ENCODE data around the gene NUP93. TPM values are rescaled to one million over a fixed set of nuclear protein-coding genes. Genes with fewer than 3 reads are reported as not detected.

The NUP93 gene
- total RNA-seq, 1 experiment from 2014 or later = 144 TPM

DNA sequence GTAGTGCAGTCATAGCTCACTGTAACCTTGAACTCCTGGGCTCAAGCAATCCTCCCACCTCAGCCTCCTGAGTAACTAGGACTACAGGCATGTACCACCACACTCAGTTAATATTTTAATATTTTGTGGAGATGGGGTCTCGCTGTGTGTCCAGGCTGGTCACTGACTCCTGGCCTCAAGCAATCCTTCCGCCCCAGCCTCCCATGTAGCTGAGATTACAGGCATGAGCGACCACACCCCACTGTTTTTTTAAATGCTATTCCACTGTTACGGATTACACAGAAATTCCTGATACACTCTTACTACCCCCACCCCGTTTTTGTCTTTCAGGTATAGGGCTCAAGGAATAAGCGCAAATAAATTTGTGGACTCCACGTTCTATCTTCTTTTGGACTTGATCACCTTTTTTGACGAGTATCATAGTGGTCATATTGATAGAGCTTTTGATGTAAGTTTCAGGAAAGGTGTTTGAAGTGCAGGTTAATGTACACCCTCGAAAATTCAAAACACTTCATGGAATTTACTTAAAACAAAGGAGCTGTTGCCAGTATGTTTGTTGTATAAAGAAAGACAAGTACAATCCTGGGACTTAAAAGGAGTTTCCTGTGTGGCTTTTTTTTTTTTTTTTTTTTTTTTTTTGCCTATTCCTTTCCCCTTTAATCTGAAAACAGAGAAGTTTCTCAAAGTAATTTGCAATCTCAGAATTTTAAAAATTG lies 108.9 kb downstream of the NUP93 start (continued):
- TF ChIP-seq, protein P1, sequence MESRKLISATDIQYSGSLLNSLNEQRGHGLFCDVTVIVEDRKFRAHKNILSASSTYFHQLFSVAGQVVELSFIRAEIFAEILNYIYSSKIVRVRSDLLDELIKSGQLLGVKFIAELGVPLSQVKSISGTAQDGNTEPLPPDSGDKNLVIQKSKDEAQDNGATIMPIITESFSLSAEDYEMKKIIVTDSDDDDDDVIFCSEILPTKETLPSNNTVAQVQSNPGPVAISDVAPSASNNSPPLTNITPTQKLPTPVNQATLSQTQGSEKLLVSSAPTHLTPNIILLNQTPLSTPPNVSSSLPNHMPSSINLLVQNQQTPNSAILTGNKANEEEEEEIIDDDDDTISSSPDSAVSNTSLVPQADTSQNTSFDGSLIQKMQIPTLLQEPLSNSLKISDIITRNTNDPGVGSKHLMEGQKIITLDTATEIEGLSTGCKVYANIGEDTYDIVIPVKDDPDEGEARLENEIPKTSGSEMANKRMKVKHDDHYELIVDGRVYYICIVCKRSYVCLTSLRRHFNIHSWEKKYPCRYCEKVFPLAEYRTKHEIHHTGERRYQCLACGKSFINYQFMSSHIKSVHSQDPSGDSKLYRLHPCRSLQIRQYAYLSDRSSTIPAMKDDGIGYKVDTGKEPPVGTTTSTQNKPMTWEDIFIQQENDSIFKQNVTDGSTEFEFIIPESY (IDR thresholded peaks at IDR 0.05; ENCODE audit: extremely low read depth, insufficient replicate concordance, low read length) = no peak
- TF ChIP-seq ELF1 (IDR thresholded peaks at IDR 0.05; ENCODE audit: borderline replicate concordance, low read depth) = no peak
- TF ChIP-seq, protein P2, sequence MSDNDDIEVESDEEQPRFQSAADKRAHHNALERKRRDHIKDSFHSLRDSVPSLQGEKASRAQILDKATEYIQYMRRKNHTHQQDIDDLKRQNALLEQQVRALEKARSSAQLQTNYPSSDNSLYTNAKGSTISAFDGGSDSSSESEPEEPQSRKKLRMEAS (IDR thresholded peaks at IDR 0.05) = no peak

DNA sequence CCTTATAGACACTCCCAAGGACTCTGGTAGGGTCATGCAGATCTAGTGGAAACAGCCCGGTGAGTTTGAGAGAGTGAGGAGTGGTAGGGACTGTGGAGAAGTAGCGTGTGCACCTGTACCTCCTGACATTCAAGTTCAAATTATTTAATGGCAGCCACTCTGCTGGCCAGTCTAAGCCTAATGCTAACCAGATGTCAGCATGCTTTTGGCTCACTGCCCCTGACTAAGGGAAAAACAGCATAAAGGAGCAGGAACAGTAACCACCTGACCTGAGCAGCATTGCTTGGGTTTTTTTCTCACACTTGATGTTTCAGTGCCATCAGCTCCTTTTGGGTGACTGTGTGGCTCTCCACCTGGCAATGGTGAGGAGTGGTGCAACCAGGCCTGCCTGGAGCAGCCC lies 111.3 kb downstream of the NUP93 start:
- peaks cover 23 to 44% of the 10 kb centered on the region in 2 experiments; a peak in 3 of 4 replicates for H3K36me3 ChIP-seq (ENCODE audit: control insufficient read depth in 1 of 2, insufficient read depth in 2 of 2, low read length in 2 of 2)
- DNase-seq (ENCODE audit: low read depth, low spot score) (no peak), ATAC-seq (no peak)
- no peak overlapping the region for H3K9ac ChIP-seq (ENCODE audit: low read length)
- no peaks in the 10 kb centered on the region for H3K9me3 ChIP-seq (ENCODE audit: control insufficient read depth in 1 of 2, insufficient read depth in 1 of 2, low read depth in 1 of 2, low read length in 2 of 2)
- no peaks in the 10 kb centered on the region for H4K20me1 ChIP-seq (ENCODE audit: insufficient read depth)
- POLR2A ChIA-PET = no interaction called here
- BruUV-seq (replicated peaks) = no TSS peak
- H3K79me2 ChIP-seq (ENCODE audit: insufficient read depth, low read length) = no peaks in the 10 kb centered on the region
- H3K27ac ChIP-seq (ENCODE audit: low read depth, low read length) = no peak overlapping the region
- H3K9me2 ChIP-seq (ENCODE audit: insufficient read depth) = no peaks in the 10 kb centered on the region
- no peak overlapping the region for H2AFZ ChIP-seq (ENCODE audit: low read depth, low read length, poor library complexity, severe bottlenecking)
- CTCF ChIA-PET = no interaction called here
- RAD21 ChIA-PET (ENCODE audit: low non-redundant PET in 1 of 2, low total read pairs in 2 of 2, uncharacterized antibody in 2 of 2, unreplicated experiment in 2 of 2) = no interaction called here
- no peak for TF ChIP-seq SRF (IDR thresholded peaks at IDR 0.05; ENCODE audit: low read depth)
- no peak for TF ChIP-seq SIN3A (IDR thresholded peaks at IDR 0.05; ENCODE audit: low read depth)
- no peak for TF ChIP-seq YY1 (IDR thresholded peaks at IDR 0.05; ENCODE audit: extremely low read depth, insufficient replicate concordance, low read depth, low read length)
- TF ChIP-seq EZH2 (IDR thresholded peaks at IDR 0.05) = no peak
- TF ChIP-seq CEBPB (IDR thresholded peaks at IDR 0.05; ENCODE audit: low read depth) = no peak
- TF ChIP-seq EGR1 (IDR thresholded peaks at IDR 0.05; ENCODE audit: low read depth) = no peak
- TF ChIP-seq ZNF274 (IDR thresholded peaks at IDR 0.05; ENCODE audit: low read depth, low read length) = no peak
- TF ChIP-seq ELF1 (IDR thresholded peaks at IDR 0.05; ENCODE audit: borderline replicate concordance, low read depth) = no peak
- H3K4me2 ChIP-seq (ENCODE audit: low read length) = no peak overlapping the region
- no peaks in the 10 kb centered on the region for H3K27me3 ChIP-seq (ENCODE audit: insufficient read depth, low read length)
- no peaks in the 10 kb centered on the region for H3K4me1 ChIP-seq (ENCODE audit: control insufficient read depth in 1 of 2, insufficient read depth in 2 of 2, low read length in 2 of 2)
- H3K4me3 ChIP-seq (replicated peaks in 1 of 2; ENCODE audit: low read depth in 1 of 2, low read length in 2 of 2) = no peak overlapping the region
- intact Hi-C loops (cut with micrococcal nuclease) = no loop called here

All from HCT116 (cell line).